Keratinocyte (primary cell): Measurements from ENCODE around the gene PAX5. TPM values are rescaled to one million over a fixed set of nuclear protein-coding genes. Genes with fewer than 3 reads are reported as not detected.

ENCODE experiments used
- DNase-seq: peaks from one replicate; pipeline ENCODE4 v3.0.0-alpha.2; 2011; ENCODE audit warnings: low read depth, missing footprints, low spot score
- FAIRE-seq: peaks from 2 replicates; lab custom pipeline; 2011; peaks lifted over from hg19 to GRCh38; lab: Jason Lieb, UNC
- H2AFZ ChIP-seq: 2 replicates; pipeline ENCODE4 v1.6.0; 2012; ENCODE audit warnings: low read length, control low read depth, inconsistent platforms; ENCODE audit not compliant: control insufficient read depth
- H3K27ac ChIP-seq: 2 replicates; pipeline ENCODE4 v1.5.1; 2011; ENCODE audit warnings: low read length; ENCODE audit not compliant: control insufficient read depth, insufficient read depth
- H3K27me3 ChIP-seq: 3 replicates; pipeline ENCODE4 v1.6.0; 2011; ENCODE audit warnings: low read length; ENCODE audit not compliant: control insufficient read depth, insufficient read depth; ENCODE audit errors: extremely low read depth
- H3K36me3 ChIP-seq, 2 experiments: 2 replicates in 1 of 2; 3 replicates in 1 of 2; pipeline ENCODE4 v1.5.1; 2011; ENCODE audit warnings: low read length in 2 of 2, mild to moderate bottlenecking in 1 of 2; ENCODE audit not compliant: control insufficient read depth in 2 of 2, insufficient read depth in 2 of 2; ENCODE audit errors: extremely low read depth in 1 of 2
- H3K4me1 ChIP-seq: 3 replicates; pipeline ENCODE4 v1.5.1; 2011; ENCODE audit warnings: low read length; ENCODE audit not compliant: control insufficient read depth, insufficient read depth; ENCODE audit errors: extremely low read depth
- H3K4me2 ChIP-seq: 3 replicates; pipeline ENCODE4 v1.6.0; 2011; ENCODE audit warnings: low read depth, low read length; ENCODE audit not compliant: control insufficient read depth, insufficient read depth; ENCODE audit errors: extremely low read depth
- H3K4me3 ChIP-seq, 3 experiments: fragments of 200-600 bp in 1 of 3; sonication (generic) in 1 of 3; 2 replicates in 2 of 3; 3 replicates in 1 of 3; pipeline ENCODE4 v1.5.1; 2011 to 2016; ENCODE audit warnings: low read length in 3 of 3, mild to moderate bottlenecking in 3 of 3, control low read depth in 2 of 3, inconsistent platforms in 1 of 3, low read depth in 1 of 3, mixed read lengths in 1 of 3, mixed run types in 1 of 3, moderate library complexity in 1 of 3; ENCODE audit not compliant: control insufficient read depth in 2 of 3, insufficient read depth in 2 of 3; ENCODE audit errors: extremely low read depth in 1 of 3
- H3K79me2 ChIP-seq: 2 replicates; pipeline ENCODE4 v1.6.0; 2012; ENCODE audit warnings: low read length; ENCODE audit not compliant: control insufficient read depth, insufficient read depth
- H3K9ac ChIP-seq: 3 replicates; pipeline ENCODE4 v1.6.0; 2011; ENCODE audit warnings: low read length; ENCODE audit not compliant: control insufficient read depth, insufficient read depth; ENCODE audit errors: extremely low read depth
- H3K9me1 ChIP-seq: 3 replicates; pipeline ENCODE4 v1.6.0; 2011; ENCODE audit warnings: low read length; ENCODE audit not compliant: control insufficient read depth, insufficient read depth; ENCODE audit errors: extremely low read depth
- H3K9me3 ChIP-seq: 2 replicates; pipeline ENCODE4 v1.5.1; 2012; ENCODE audit warnings: low read depth, low read length; ENCODE audit not compliant: control insufficient read depth
- H4K20me1 ChIP-seq: 3 replicates; pipeline ENCODE4 v1.6.0; 2011; ENCODE audit warnings: low read length; ENCODE audit not compliant: control insufficient read depth, insufficient read depth; ENCODE audit errors: extremely low read depth
- CTCF ChIP-seq, 3 experiments: IDR thresholded peaks in 1 of 3; conservative IDR thresholded peaks in 1 of 3; optimal IDR thresholded peaks in 1 of 3; 2 replicates in 2 of 3; 3 replicates in 1 of 3; pipeline versions ENCODE3 to v1.5.1; 2011; ENCODE audit warnings: low read length in 3 of 3, mild to moderate bottlenecking in 3 of 3, moderate library complexity in 2 of 3, control low read depth in 1 of 3, inconsistent platforms in 1 of 3; ENCODE audit not compliant: insufficient read depth in 2 of 3; ENCODE audit errors: extremely low read depth in 1 of 3
- EZH2 ChIP-seq: IDR thresholded peaks from one replicate; pipeline ENCODE4 v1.6.1; 2012; ENCODE audit warnings: inconsistent platforms, mild to moderate bottlenecking, low read length, moderate library complexity
- dilution Hi-C: fragments of 300-500 bp; cut with MboI; formaldehyde crosslinking; loops from one replicate; pipeline ENCODE4 v1.7.0; 2020; ENCODE audit warnings: low sequenced_read_pairs; ENCODE audit not compliant: extremely low pct_ligation_motif_present
- polyA plus RNA-seq, 5 experiments: library from polyadenylated mRNA; depleted of rRNA in 3 of 5; stranded (reverse) in 3 of 5; stranded (forward) in 1 of 5; unstranded in 1 of 5; fragments of >200 nt; gene quantifications; 1 replicate in 1 of 5; 2 replicates in 3 of 5; 3 replicates in 1 of 5; pipeline versions ENCODE4 v1.2.1 to v1.2.3, GENCODE V29; 2011 to 2012; ENCODE audit warnings: missing spikeins in 2 of 5, low read depth in 1 of 5, low replicate concordance in 1 of 5

Gene PAX5
- polyA plus RNA-seq, 1 donor (not counting 4 experiments of a cell fraction or from before 2014, with no cell fraction given), result not detected

GRCh38 chr9:36854034-36854433 is 180.0 kb downstream of the PAX5 start:
- no peak overlapping the region for H3K4me3 ChIP-seq
- TF ChIP-seq CTCF (optimal IDR thresholded peaks at IDR 0.05 in 1 of 3, IDR thresholded peaks at IDR 0.05 in 1 of 3, conservative IDR thresholded peaks at IDR 0.05 in 1 of 3; ENCODE audit: extremely low read depth in 1 of 3, insufficient read depth in 2 of 3, low read length in 3 of 3) (no peak), EZH2 (no peak)
- H3K4me1 ChIP-seq, result peaks cover 7% of the 10 kb centered on the region
- no peak overlapping the region for H3K9ac ChIP-seq
- DNase-seq (no peak), FAIRE-seq (no peak)
- H2AFZ ChIP-seq, result no peak overlapping the region
- H3K9me3 ChIP-seq, result no peaks in the 10 kb centered on the region
- no peaks in the 10 kb centered on the region for H3K79me2 ChIP-seq
- dilution Hi-C loops, result no loop called here
- H3K4me2 ChIP-seq, result no peak overlapping the region
- no peaks in the 10 kb centered on the region for H3K36me3 ChIP-seq
- H3K27ac ChIP-seq, result no peak overlapping the region
- H3K27me3 ChIP-seq, result no peaks in the 10 kb centered on the region
- no peaks in the 10 kb centered on the region for H4K20me1 ChIP-seq
- H3K9me1 ChIP-seq, result peaks cover 2% of the 10 kb centered on the region

DNA sequence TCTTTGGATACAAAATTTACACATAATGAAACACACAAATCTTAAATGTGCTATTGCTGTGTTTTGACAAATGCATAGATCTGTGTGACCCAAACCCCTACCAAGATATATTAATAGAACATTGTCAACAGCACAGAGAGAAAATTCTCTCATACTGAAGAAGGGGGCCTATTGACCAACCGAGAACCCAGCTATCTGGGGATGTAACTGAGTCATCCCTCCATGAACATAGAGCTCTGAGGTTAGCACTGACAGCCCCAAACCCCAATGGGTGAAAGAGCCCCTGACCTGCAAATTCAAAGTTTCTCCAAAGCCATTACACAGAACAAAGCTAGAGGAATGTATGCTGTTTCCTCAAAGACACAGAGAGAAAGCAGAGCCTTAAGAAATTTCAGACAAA is 180.8 kb downstream of the PAX5 start:
- dilution Hi-C loops, result no loop called here
- Histone ChIP-seq H4K20me1 (no peaks in the 10 kb centered on the region), H3K27me3 (peaks cover 2% of the 10 kb centered on the region), H3K4me2 (no peak overlapping the region), H3K9me1 (no peaks in the 10 kb centered on the region), H3K79me2 (no peaks in the 10 kb centered on the region), H3K4me3 (no peak overlapping the region), H3K9me3 (no peaks in the 10 kb centered on the region), H2AFZ (no peak overlapping the region), H3K9ac (no peak overlapping the region), H3K27ac (no peak overlapping the region), H3K4me1 (peaks cover 3% of the 10 kb centered on the region), H3K36me3 (no peaks in the 10 kb centered on the region)
- no peak for FAIRE-seq
- no peak for DNase-seq
- TF ChIP-seq EZH2, result no peak
- TF ChIP-seq CTCF (optimal IDR thresholded peaks at IDR 0.05 in 1 of 3, IDR thresholded peaks at IDR 0.05 in 1 of 3, conservative IDR thresholded peaks at IDR 0.05 in 1 of 3; ENCODE audit: extremely low read depth in 1 of 3, insufficient read depth in 2 of 3, low read length in 3 of 3), result no peak
